CD4-positive, alpha-beta T cell (primary cell): ENCODE data around the gene DUOX1. TPM values are rescaled to one million over a fixed set of nuclear protein-coding genes. Genes with fewer than 3 reads are reported as not detected.

ENCODE experiments used
- ATAC-seq: fragments of 200-7000 bp; cut with Tn5 transposase; one replicate; pipeline ENCODE4 v1.10.0; 2022; ENCODE audit warnings: mild to moderate bottlenecking; ENCODE audit not compliant: poor library complexity
- CTCF ChIA-PET: fragments of 350-600 bp; sonication (Branson Sonifier 250); formaldehyde crosslinking; loops from one replicate; lab custom pipeline; 2021; ENCODE audit warnings: antibody characterized with exemption, inconsistent platforms; lab: Charles Lee
- POLR2A ChIA-PET: fragments of 350-600 bp; sonication (Branson Sonifier 250); formaldehyde crosslinking; loops from one replicate; lab custom pipeline; 2021; ENCODE audit warnings: antibody characterized with exemption, inconsistent platforms; lab: Charles Lee
- DNase-seq, 14 experiments: peaks; one replicate each; pipeline ENCODE4 v3.0.0-alpha.2; 2013 to 2020; ENCODE audit warnings: mixed read lengths in 2 of 14
- H3K27ac ChIP-seq, 2 donors: one replicate each; pipeline versions ENCODE4 v1.5.1 to v1.7.0; 2013; ENCODE audit warnings: low read length in 2 of 2, low read depth in 1 of 2, mild to moderate bottlenecking in 1 of 2
- H3K27me3 ChIP-seq, 2 experiments: 1 replicate in 1 of 2; 2 replicates in 1 of 2; pipeline versions ENCODE4 v1.6.1 to v1.7.0; 2013; ENCODE audit warnings: low read length in 2 of 2, control low read depth in 1 of 2, mild to moderate bottlenecking in 1 of 2, moderate library complexity in 1 of 2; ENCODE audit not compliant: insufficient read depth in 2 of 2, control insufficient read depth in 1 of 2
- H3K36me3 ChIP-seq: one replicate; pipeline ENCODE4 v1.6.1; 2013; ENCODE audit warnings: low read length, control low read depth; ENCODE audit not compliant: insufficient read depth
- H3K4me1 ChIP-seq: one replicate; pipeline ENCODE4 v1.6.1; 2013; ENCODE audit warnings: low read length, control low read depth; ENCODE audit not compliant: insufficient read depth
- H3K4me3 ChIP-seq: one replicate; pipeline ENCODE4 v1.5.1; 2013; ENCODE audit warnings: mild to moderate bottlenecking, low read length, moderate library complexity
- H3K9me3 ChIP-seq, 2 experiments: 1 replicate in 1 of 2; 2 replicates in 1 of 2; pipeline versions ENCODE4 v1.6.1 to v1.7.0; 2013; ENCODE audit warnings: low read length in 2 of 2, mild to moderate bottlenecking in 2 of 2, control low read depth in 1 of 2, moderate library complexity in 1 of 2; ENCODE audit not compliant: control insufficient read depth in 1 of 2, insufficient read depth in 1 of 2
- H3K27ac Mint-ChIP-seq: one replicate; pipeline ENCODE4 v1.8.0; 2020; ENCODE audit warnings: mixed read lengths
- H3K27me3 Mint-ChIP-seq: one replicate; pipeline ENCODE4 v1.8.0; 2021; ENCODE audit warnings: mixed read lengths
- H3K36me3 Mint-ChIP-seq: one replicate; pipeline ENCODE4 v1.8.0; 2021; ENCODE audit warnings: low read depth, mixed read lengths
- H3K4me1 Mint-ChIP-seq: one replicate; pipeline ENCODE4 v1.8.0; 2021; ENCODE audit warnings: low read depth, mixed read lengths
- H3K4me3 Mint-ChIP-seq: one replicate; pipeline ENCODE4 v1.8.0; 2020; ENCODE audit warnings: mild to moderate bottlenecking, mixed read lengths
- H3K9me3 Mint-ChIP-seq: one replicate; pipeline ENCODE4 v1.8.0; 2020; ENCODE audit warnings: mixed read lengths
- intact Hi-C, 2 experiments: fragments of 100-400 bp; cut with DNase I in 1 of 2; cut with micrococcal nuclease in 1 of 2; formaldehyde crosslinking; loops; one replicate each; pipeline versions ENCODE4 v1.15.1 to v1.9.0; 2023 to 2025; cut with DNase I, micrococcal nuclease
- total RNA-seq, 174 experiments: library from RNA in 2 of 174; stranded (reverse) in 2 of 174; gene quantifications; one replicate each; pipeline ENCODE4 v1.2.3 and lab custom pipeline; 2021 to 2026
- TF ChIP-seq, protein P1 (sequence below): fragments of 200-600 bp; IDR thresholded peaks from one replicate; pipeline ENCODE4 v1.8.0; 2022; ENCODE audit warnings: antibody characterized with exemption, mild to moderate bottlenecking

DUOX1 gene
- total RNA-seq, 2 experiments from 2014 or later = 0.17 to 0.25 TPM

GRCh38 chr15:45201869-45202268 is 72.1 kb downstream of the DUOX1 start:
- intact Hi-C loops = loop anchor here (2.0 to 5.0 kb wide), 3 partner anchors 75 to 201 kb away; a partner anchor contains a TSS
- CTCF ChIA-PET = interaction anchor here (2.5 kb wide), 1 partner anchor 84 kb away, joined by 11 read pairs; no protein-coding TSS in a partner anchor

DNA sequence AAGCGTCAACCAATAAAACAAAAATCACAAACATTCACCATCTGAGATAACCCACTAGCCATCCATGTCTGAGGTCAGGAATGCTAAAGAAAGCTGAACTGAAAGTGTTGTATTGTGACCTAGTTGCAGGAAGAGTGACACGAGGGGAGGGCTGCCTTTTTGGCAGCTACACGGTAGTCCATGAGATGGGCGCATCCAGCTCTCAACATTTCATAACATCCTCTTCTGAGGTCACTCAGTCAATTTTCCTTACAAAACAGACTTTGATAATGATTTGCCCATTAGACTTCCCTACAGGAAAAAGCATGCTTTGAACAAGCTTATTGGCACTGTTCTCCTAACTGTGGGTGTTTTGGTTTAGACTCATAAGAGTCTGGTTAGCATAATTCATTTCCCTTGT is 73.4 kb downstream of the DUOX1 start:
- POLR2A ChIA-PET = interaction anchor here (3.4 kb wide), 1 partner anchor 199 kb away, joined by 11 read pairs; a partner anchor contains a TSS
- intact Hi-C loops = loop anchor here in 1 of 2 experiments (5.0 kb wide), 1 partner anchor 81 kb away; no protein-coding TSS in a partner anchor

More at GRCh38 chr15:45201869-45202268, 72.1 kb downstream of the DUOX1 start:
- POLR2A ChIA-PET = interaction anchor here (0.9 to 5.5 kb wide), 8 partner anchors 14 to 385 kb away, joined by 3 to 129 read pairs (median 13); partner anchors contain the start of genes BLOC1S6 and SHF
- Mint-ChIP-seq H3K4me1 (no peaks in the 10 kb centered on the region), H3K27ac (no peak overlapping the region), H3K27me3 (peaks cover 16% of the 10 kb centered on the region), H3K4me3 (no peak overlapping the region), H3K36me3 (no peaks in the 10 kb centered on the region), H3K9me3 (peaks cover 2% of the 10 kb centered on the region)
- H3K4me3 ChIP-seq = no peak overlapping the region
- no peaks in the 10 kb centered on the region for H3K9me3 ChIP-seq
- no peaks in the 10 kb centered on the region for H3K36me3 ChIP-seq
- peak overlapping the region in 1 of 2 donors; percentile 94 for H3K27ac ChIP-seq
- DNase-seq = no peak
- peaks cover 36% of the 10 kb centered on the region for H3K4me1 ChIP-seq
- no peaks in the 10 kb centered on the region for H3K27me3 ChIP-seq
- ATAC-seq = no peak
- TF ChIP-seq, protein P1, sequence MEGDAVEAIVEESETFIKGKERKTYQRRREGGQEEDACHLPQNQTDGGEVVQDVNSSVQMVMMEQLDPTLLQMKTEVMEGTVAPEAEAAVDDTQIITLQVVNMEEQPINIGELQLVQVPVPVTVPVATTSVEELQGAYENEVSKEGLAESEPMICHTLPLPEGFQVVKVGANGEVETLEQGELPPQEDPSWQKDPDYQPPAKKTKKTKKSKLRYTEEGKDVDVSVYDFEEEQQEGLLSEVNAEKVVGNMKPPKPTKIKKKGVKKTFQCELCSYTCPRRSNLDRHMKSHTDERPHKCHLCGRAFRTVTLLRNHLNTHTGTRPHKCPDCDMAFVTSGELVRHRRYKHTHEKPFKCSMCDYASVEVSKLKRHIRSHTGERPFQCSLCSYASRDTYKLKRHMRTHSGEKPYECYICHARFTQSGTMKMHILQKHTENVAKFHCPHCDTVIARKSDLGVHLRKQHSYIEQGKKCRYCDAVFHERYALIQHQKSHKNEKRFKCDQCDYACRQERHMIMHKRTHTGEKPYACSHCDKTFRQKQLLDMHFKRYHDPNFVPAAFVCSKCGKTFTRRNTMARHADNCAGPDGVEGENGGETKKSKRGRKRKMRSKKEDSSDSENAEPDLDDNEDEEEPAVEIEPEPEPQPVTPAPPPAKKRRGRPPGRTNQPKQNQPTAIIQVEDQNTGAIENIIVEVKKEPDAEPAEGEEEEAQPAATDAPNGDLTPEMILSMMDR = no peak

GRCh38 chr15:45205192-45205591 is 75.4 kb downstream of the DUOX1 start:
- Mint-ChIP-seq H3K27ac (peak overlapping the region; percentile 37), H3K36me3 (no peaks in the 10 kb centered on the region)

More for the DNA sequence above, 73.4 kb downstream of the DUOX1 start:
- Histone ChIP-seq H3K4me3 (no peak overlapping the region), H3K27me3 (no peaks in the 10 kb centered on the region), H3K36me3 (no peaks in the 10 kb centered on the region), H3K4me1 (peaks cover 33% of the 10 kb centered on the region), H3K9me3 (no peaks in the 10 kb centered on the region), H3K27ac (no peak overlapping the region)
- ATAC-seq (no peak), DNase-seq (no peak)
- H3K4me3 Mint-ChIP-seq = no peak overlapping the region
- H3K27ac Mint-ChIP-seq = no peak overlapping the region
- peaks cover 2% of the 10 kb centered on the region for H3K9me3 Mint-ChIP-seq
- CTCF ChIA-PET = interaction anchor here (3.5 kb wide), 1 partner anchor 85 kb away, joined by 13 read pairs; no protein-coding TSS in a partner anchor
- no peaks in the 10 kb centered on the region for H3K4me1 Mint-ChIP-seq
- H3K27me3 Mint-ChIP-seq = peaks cover 17% of the 10 kb centered on the region
- TF ChIP-seq, protein P1 = no peak
- no peaks in the 10 kb centered on the region for H3K36me3 Mint-ChIP-seq

More at GRCh38 chr15:45205192-45205591, 75.4 kb downstream of the DUOX1 start:
- no peaks in the 10 kb centered on the region for H3K9me3 Mint-ChIP-seq
- no peaks in the 10 kb centered on the region for H3K4me1 Mint-ChIP-seq
- Histone ChIP-seq H3K36me3 (no peaks in the 10 kb centered on the region), H3K27ac (no peak overlapping the region), H3K9me3 (no peaks in the 10 kb centered on the region), H3K4me1 (peaks cover 18% of the 10 kb centered on the region), H3K27me3 (no peaks in the 10 kb centered on the region), H3K4me3 (no peak overlapping the region)
- H3K4me3 Mint-ChIP-seq = peak overlapping the region; percentile 23
- DNase-seq = peak in 12 of 14 experiments; percentile 26 to 82 (median 48)
- CTCF ChIA-PET = interaction anchor here (0.6 to 3.5 kb wide), 23 partner anchors 9 to 224 kb away, joined by 3 to 15 read pairs (median 3); a partner anchor contains a TSS
- H3K27me3 Mint-ChIP-seq = peaks cover 10% of the 10 kb centered on the region
- ATAC-seq = peak; percentile 9
- intact Hi-C loops = loop anchor here in 1 of 2 experiments (1.0 kb wide), 1 partner anchor 194 kb away; no protein-coding TSS in a partner anchor
- TF ChIP-seq, protein P1 = peak; percentile 48
- POLR2A ChIA-PET = interaction anchor here (1.0 to 3.4 kb wide), 4 partner anchors 17 to 197 kb away, joined by 3 to 11 read pairs (median 4); partner anchors contain the start of gene SHF
